ENCODE results near the gene FARS2.

The FARS2 gene

GRCh38 chr6:5747379-5747778 lies 486.1 kb downstream of the FARS2 start:
- no peak for DNase-seq

GRCh38 chr6:5749016-5749650 lies 487.8 kb downstream of the FARS2 start:
- no peak for DNase-seq

GRCh38 chr6:5749651-5750215 lies 488.4 kb downstream of the FARS2 start:
- DNase-seq, result no peak

GRCh38 chr6:5751525-5752390 lies 490.4 kb downstream of the FARS2 start:
- DNase-seq, result no peak

GRCh38 chr6:5752391-5752680 lies 491.0 kb downstream of the FARS2 start:
- no peak for DNase-seq

GRCh38 chr6:5753209-5753608 lies 491.9 kb downstream of the FARS2 start:
- no peak for DNase-seq

- no peak for DNase-seq
These were observed 493.6 kb downstream of the FARS2 start for GRCh38 chr6:5754904-5755303.

- no peak for DNase-seq
These were observed 498.3 kb downstream of the FARS2 start for GRCh38 chr6:5759571-5759970.

GRCh38 chr6:5761370-5761769 lies 500.1 kb downstream of the FARS2 start:
- no peak for DNase-seq

- no peak for DNase-seq
These were observed 501.3 kb downstream of the FARS2 start for GRCh38 chr6:5762561-5762968.

GRCh38 chr6:5763407-5763806 lies 502.1 kb downstream of the FARS2 start:
- no peak for DNase-seq

- peak; percentile 41 for DNase-seq
These were observed 502.6 kb downstream of the FARS2 start for GRCh38 chr6:5763871-5764270.

GRCh38 chr6:5764401-5764955 lies 503.2 kb downstream of the FARS2 start:
- DNase-seq, result peak; percentile 85

- peak; percentile 61 for DNase-seq
These were observed 503.9 kb downstream of the FARS2 start for GRCh38 chr6:5765141-5765760.

GRCh38 chr6:5766260-5766659 lies 504.9 kb downstream of the FARS2 start:
- DNase-seq, result no peak

- DNase-seq, result no peak
These were observed 506.2 kb downstream of the FARS2 start for GRCh38 chr6:5767471-5767870.

GRCh38 chr6:5771211-5771610 lies 509.9 kb downstream of the FARS2 start:
- DNase-seq, result no peak

GRCh38 chr6:5771759-5772390 lies 510.6 kb downstream of the FARS2 start:
- DNase-seq, result no peak

- DNase-seq, result no peak
These were observed 511.3 kb downstream of the FARS2 start for GRCh38 chr6:5772408-5773120.

- DNase-seq, result no peak
These were observed 514.8 kb downstream of the FARS2 start for GRCh38 chr6:5776104-5776503.

- no peak for DNase-seq
These were observed 515.5 kb downstream of the FARS2 start for GRCh38 chr6:5776706-5777390.

Measured in left hindlimb (tissue), 1 donor.